K562 (cell line): ENCODE measurements around the gene ABR. TPM values are rescaled to one million over a fixed set of nuclear protein-coding genes. Genes with fewer than 3 reads are reported as not detected.

Experiments used
- ATAC-seq: fragments of 200-7000 bp; cut with Tn5 transposase; 3 replicates; pipeline ENCODE4 v1.9.1; 2020; ENCODE audit warnings: moderate library complexity
- BruUV-seq: library from RNA; stranded (reverse); fragments of 400-500 nt; replicated peaks from 2 replicates; lab custom pipeline; 2021; lab: Mats Ljungman, UMichigan
- CTCF ChIA-PET: fragments of 300-600 bp; formaldehyde crosslinking; extraction: SDS; loops from one replicate; lab custom pipeline; 2021; ENCODE audit warnings: low intra/inter-chr PET ratio; lab: Yijun Ruan, JAX
- POLR2A ChIA-PET: fragments of 300-600, 350-650 bp; sonication (Branson Sonifier 250); formaldehyde crosslinking; extraction: SDS; loops from one replicate; lab custom pipeline; 2021; ENCODE audit warnings: antibody characterized with exemption, inconsistent platforms; lab: Yijun Ruan, JAX
- DNase-seq, 4 experiments: peaks; one replicate each; pipeline versions ENCODE4 v3.0.0 to v3.0.0-alpha.2; 2011 to 2018; ENCODE audit warnings: low spot score in 3 of 4, mixed read lengths in 3 of 4; ENCODE audit errors: extremely low read depth in 1 of 4
- FAIRE-seq: peaks from 2 replicates; lab custom pipeline; 2011; peaks lifted over from hg19 to GRCh38; lab: Jason Lieb, UNC
- H2AFZ ChIP-seq: 2 replicates; pipeline ENCODE4 v1.6.0; 2011; ENCODE audit warnings: low read depth, low read length, control low read depth, inconsistent platforms
- H3K27ac ChIP-seq: fragments of 200-600 bp; 3 replicates; pipeline ENCODE4 v1.8.0; 2011; ENCODE audit warnings: low read depth, mild to moderate bottlenecking, control low read depth, inconsistent platforms, low read length, moderate library complexity, mixed read lengths; ENCODE audit errors: extremely low read depth
- H3K27me3 ChIP-seq, 2 experiments: fragments of 300-600 bp in 1 of 2; 2 replicates in 1 of 2; 3 replicates in 1 of 2; pipeline versions ENCODE4 v1.6.0 to v1.8.0; 2011; ENCODE audit warnings: inconsistent platforms in 2 of 2, low read length in 2 of 2, mild to moderate bottlenecking in 1 of 2, mixed read lengths in 1 of 2, moderate library complexity in 1 of 2; ENCODE audit not compliant: control insufficient read depth in 2 of 2, insufficient read depth in 2 of 2
- H3K36me3 ChIP-seq: fragments of 300-600 bp; 3 replicates; pipeline ENCODE4 v1.8.0; 2011; ENCODE audit warnings: mild to moderate bottlenecking, low read length, inconsistent platforms; ENCODE audit not compliant: control insufficient read depth, insufficient read depth
- H3K4me1 ChIP-seq, 2 experiments: fragments of 200-600 bp in 1 of 2; replicated peaks in 1 of 2; 2 replicates in 1 of 2; 3 replicates in 1 of 2; pipeline versions ENCODE4 v1.5.1 to v1.8.0; 2011; ENCODE audit warnings: inconsistent platforms in 2 of 2, low read length in 2 of 2, mild to moderate bottlenecking in 1 of 2, mixed read lengths in 1 of 2, moderate library complexity in 1 of 2; ENCODE audit not compliant: control insufficient read depth in 2 of 2, insufficient read depth in 2 of 2
- H3K4me2 ChIP-seq: 2 replicates; pipeline ENCODE4 v1.6.1; 2011; ENCODE audit warnings: low read length, control low read depth, inconsistent platforms, mixed read lengths; ENCODE audit not compliant: insufficient read depth
- H3K4me3 ChIP-seq: fragments of 200-600 bp; sonication (generic), shearing (Covaris generic); 2 replicates; pipeline ENCODE4 v1.5.1; 2016; ENCODE audit warnings: control low read depth, inconsistent platforms
- H3K79me2 ChIP-seq: fragments of 200-600 bp; 3 replicates; pipeline ENCODE4 v1.8.0; 2011; ENCODE audit warnings: low read length, inconsistent platforms; ENCODE audit not compliant: control insufficient read depth, insufficient read depth
- H3K9ac ChIP-seq, 2 experiments: 2 replicates each; pipeline versions ENCODE4 v1.6.0 to v1.6.1; 2011; ENCODE audit warnings: low read depth in 2 of 2, low read length in 2 of 2, control low read depth in 1 of 2, inconsistent platforms in 1 of 2, mild to moderate bottlenecking in 1 of 2, mixed read lengths in 1 of 2; ENCODE audit not compliant: insufficient read depth in 1 of 2
- H3K9me1 ChIP-seq: one replicate; pipeline ENCODE4 v1.6.0; 2011; ENCODE audit warnings: inconsistent platforms, mild to moderate bottlenecking, low read length, moderate library complexity; ENCODE audit not compliant: control insufficient read depth, insufficient read depth
- H3K9me3 ChIP-seq: replicated peaks from 2 replicates; pipeline ENCODE4 v1.5.1; 2011; ENCODE audit warnings: low read depth, low read length, inconsistent platforms; ENCODE audit not compliant: control insufficient read depth, insufficient read depth
- H4K20me1 ChIP-seq: replicated peaks from 2 replicates; pipeline ENCODE4 v1.6.1; 2011; ENCODE audit warnings: low read length, inconsistent platforms, mixed read lengths; ENCODE audit not compliant: control insufficient read depth, insufficient read depth
- BRCA1 ChIP-seq, 2 experiments: fragments of 450-650 bp in 1 of 2; sonication (generic) in 1 of 2; formaldehyde crosslinking in 1 of 2; IDR thresholded peaks; 2 replicates each; pipeline versions ENCODE4 v1.5.0 to v1.6.1; 2017 to 2020; ENCODE audit warnings: mild to moderate bottlenecking in 1 of 2, missing genetic modification reagents in 1 of 2
- E2F3 ChIP-seq: fragments of 250-450 bp; sonication (Bioruptor Pico); IDR thresholded peaks from 2 replicates; pipeline ENCODE4 v1.4.0; 2020; ENCODE audit warnings: mild to moderate bottlenecking
- FOXJ2 ChIP-seq: fragments of 200-800 bp; sonication (Bioruptor generic); IDR thresholded peaks from 2 replicates; pipeline ENCODE4 v1.6.1; 2016; ENCODE audit warnings: missing genetic modification characterization, missing compliant biosample characterization
- KDM2B ChIP-seq: fragments of 250-450 bp; sonication (Bioruptor Pico); IDR thresholded peaks from 2 replicates; pipeline ENCODE4 v1.8.0; 2021; ENCODE audit warnings: mild to moderate bottlenecking, moderate library complexity
- NFE2 ChIP-seq: IDR thresholded peaks from 2 replicates; pipeline ENCODE4 v1.6.1; 2014; ENCODE audit warnings: antibody characterized with exemption, low read depth
- RBM34 ChIP-seq: fragments of 200-400 bp; formaldehyde crosslinking; IDR thresholded peaks from 2 replicates; pipeline ENCODE4 v1.6.1; 2018; ENCODE audit warnings: low read length, borderline replicate concordance; ENCODE audit not compliant: insufficient read depth
- SMARCB1 ChIP-seq: IDR thresholded peaks from 2 replicates; pipeline ENCODE4 v1.6.1; 2011; ENCODE audit warnings: improper control_type of control experiment, low read depth; ENCODE audit not compliant: insufficient read length
- WGBS: fragments of 100-300 bp; shearing (Covaris generic); methylation state at CpG from one replicate; pipeline ENCODE4 v1.1.6; 2016; ENCODE audit warnings: low coverage, mixed read lengths; ENCODE audit not compliant: insufficient coverage; ENCODE audit errors: missing lambda C conversion rate; 5-methylcytosine and 5-hydroxymethylcytosine counted together
- in situ Hi-C: fragments of 300-500 bp; cut with MboI; formaldehyde crosslinking; loops from 4 replicates; pipeline ENCODE4 v1.15.0; 2018; ENCODE audit warnings: inconsistent platforms, mixed read lengths
- intact Hi-C: fragments of 100-400 bp; cut with micrococcal nuclease; formaldehyde crosslinking; loops from 2 replicates; pipeline ENCODE4 v1.14.2; 2022
- polyA plus RNA-seq, 8 experiments: library from polyadenylated mRNA; depleted of rRNA in 4 of 8; stranded (reverse) in 5 of 8; unstranded in 3 of 8; fragments of >200 nt; fragmentation: Nextera tagmentation in 2 of 8; fragmentation: Illumina TruSeq in 1 of 8; extraction: Ambion mirVana in 2 of 8; extraction: Trizol in 1 of 8; gene quantifications; 2 replicates each; pipeline versions ENCODE4 v1.2.1 to v1.2.3, GENCODE V29; 2011 to 2014; ENCODE audit warnings: inconsistent platforms in 1 of 8, missing spikeins in 1 of 8
- total RNA-seq, 7 experiments: library from RNA; depleted of rRNA in 6 of 7; stranded (reverse); fragments of >200 nt in 6 of 7; fragmentation: Illumina TruSeq in 2 of 7; extraction: Trizol in 2 of 7; gene quantifications; 2 replicates each; pipeline versions ENCODE4 v1.2.1 to v1.2.3, GENCODE V29; 2011 to 2021; ENCODE audit warnings: low replicate concordance in 1 of 7
- TF ChIP-seq, protein P1 (sequence below): fragments of 450-650 bp; formaldehyde crosslinking; IDR thresholded peaks from 2 replicates; pipeline ENCODE4 v1.4.0; 2020; ENCODE audit warnings: mild to moderate bottlenecking, moderate library complexity
- TF ChIP-seq, protein P2 (sequence below): fragments of 450-650 bp; IDR thresholded peaks from 2 replicates; pipeline ENCODE4 v1.6.1; 2016; ENCODE audit warnings: missing biosample characterization, missing genetic modification characterization
- TF ChIP-seq, protein P3 (sequence below): fragments of 150-350 bp; conservative IDR thresholded peaks from 2 replicates; pipeline ENCODE4 v1.6.1; 2014; ENCODE audit warnings: low read length
- TF ChIP-seq, protein P4 (sequence below): fragments of 250-450 bp; sonication (Bioruptor Pico); IDR thresholded peaks from 2 replicates; pipeline ENCODE4 v1.8.0; 2021; ENCODE audit warnings: borderline replicate concordance, mild to moderate bottlenecking, moderate library complexity; ENCODE audit not compliant: poor library complexity, severe bottlenecking

ABR gene
- total and polyA plus RNA-seq, 9 of the 15 experiments (the other 6 are each of a cell fraction or from before 2014, with no cell fraction given), result 0.07 to 1.6 (median 0.37) TPM; not detected in 1

DNA sequence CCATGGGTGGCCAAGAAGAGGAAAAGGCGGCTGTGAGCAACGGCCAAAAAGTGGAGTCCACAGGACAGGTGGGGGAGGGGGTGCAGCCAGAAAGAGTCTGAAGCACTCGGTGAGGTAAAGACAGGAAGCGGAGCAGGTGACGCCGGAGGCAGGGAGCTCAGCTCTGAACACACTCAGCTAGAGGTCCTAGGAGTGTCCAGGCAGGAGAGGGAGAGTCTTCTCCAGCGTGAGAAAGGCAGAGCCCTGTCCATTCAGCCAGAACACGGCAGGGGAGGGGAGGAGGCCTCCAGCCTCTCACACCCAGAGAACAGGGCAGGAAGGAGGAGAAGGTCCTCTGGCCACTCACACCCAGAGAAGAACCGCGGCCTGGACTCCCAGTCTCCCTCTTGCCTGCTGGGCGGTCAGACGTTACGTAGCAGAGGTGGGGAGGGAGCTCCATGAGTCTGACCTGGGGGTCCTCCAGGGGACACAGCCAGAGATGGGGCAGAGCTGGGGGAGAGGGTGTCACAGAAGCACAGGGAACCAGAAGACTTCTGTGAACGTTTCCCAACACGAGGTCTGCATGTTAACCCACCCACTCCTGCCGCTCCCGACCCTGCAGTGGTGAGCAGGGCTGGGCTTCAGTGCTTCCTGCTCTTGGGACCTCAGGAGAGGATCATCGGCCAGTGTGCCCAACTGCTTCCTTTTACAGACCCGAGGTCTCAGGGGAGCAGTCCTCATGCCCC, 89.2 kb downstream of the ABR start:
- Histone ChIP-seq H4K20me1 (0 out of 2 replicates have a peak, but pooled peaks cover 7% of the 10 kb centered on the region), H3K4me3 (no peak overlapping the region), H3K4me1 (peaks cover 0 to 8% of the 10 kb centered on the region in 2 experiments; a peak in 2 of 5 replicates), H3K27ac (no peak overlapping the region), H3K27me3 (peaks cover 16 to 50% of the 10 kb centered on the region in 2 experiments; a peak in 4 of 5 replicates), H3K9me1 (no peaks in the 10 kb centered on the region), H3K9ac (peak overlapping the region in 1 of 2 experiments; percentile 17; a peak in 2 of 4 replicates), H3K9me3 (no peaks in the 10 kb centered on the region), H3K36me3 (no peaks in the 10 kb centered on the region), H2AFZ (no peak overlapping the region), H3K4me2 (no peak overlapping the region), H3K79me2 (no peaks in the 10 kb centered on the region)
- POLR2A ChIA-PET, result interaction anchor here (0.5 kb wide), 1 partner anchor 12 kb away, joined by 4 read pairs; no protein-coding TSS in a partner anchor
- CTCF ChIA-PET, result no interaction called here
- no TSS peak for BruUV-seq
- FAIRE-seq (no peak), ATAC-seq (peak; percentile 35; the same call in 2 of the 3 replicates), DNase-seq (no peak)
- in situ Hi-C loops (no loop called here), intact Hi-C loops (no loop called here)
- TF ChIP-seq RBM34 (no peak), NFE2 (no peak), SMARCB1 (no peak), FOXJ2 (no peak), E2F3 (CRISPR knock-in tag) (no peak), BRCA1 (IDR thresholded peaks at IDR 0.05) (no peak), BRCA1 (CRISPR knock-in tag; IDR thresholded peaks at IDR 0.05) (no peak), KDM2B (CRISPR knock-in tag) (no peak)
- TF ChIP-seq, protein P1, sequence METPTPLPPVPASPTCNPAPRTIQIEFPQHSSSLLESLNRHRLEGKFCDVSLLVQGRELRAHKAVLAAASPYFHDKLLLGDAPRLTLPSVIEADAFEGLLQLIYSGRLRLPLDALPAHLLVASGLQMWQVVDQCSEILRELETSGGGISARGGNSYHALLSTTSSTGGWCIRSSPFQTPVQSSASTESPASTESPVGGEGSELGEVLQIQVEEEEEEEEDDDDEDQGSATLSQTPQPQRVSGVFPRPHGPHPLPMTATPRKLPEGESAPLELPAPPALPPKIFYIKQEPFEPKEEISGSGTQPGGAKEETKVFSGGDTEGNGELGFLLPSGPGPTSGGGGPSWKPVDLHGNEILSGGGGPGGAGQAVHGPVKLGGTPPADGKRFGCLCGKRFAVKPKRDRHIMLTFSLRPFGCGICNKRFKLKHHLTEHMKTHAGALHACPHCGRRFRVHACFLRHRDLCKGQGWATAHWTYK (CRISPR knock-in tag), result no peak
- TF ChIP-seq, protein P2, sequence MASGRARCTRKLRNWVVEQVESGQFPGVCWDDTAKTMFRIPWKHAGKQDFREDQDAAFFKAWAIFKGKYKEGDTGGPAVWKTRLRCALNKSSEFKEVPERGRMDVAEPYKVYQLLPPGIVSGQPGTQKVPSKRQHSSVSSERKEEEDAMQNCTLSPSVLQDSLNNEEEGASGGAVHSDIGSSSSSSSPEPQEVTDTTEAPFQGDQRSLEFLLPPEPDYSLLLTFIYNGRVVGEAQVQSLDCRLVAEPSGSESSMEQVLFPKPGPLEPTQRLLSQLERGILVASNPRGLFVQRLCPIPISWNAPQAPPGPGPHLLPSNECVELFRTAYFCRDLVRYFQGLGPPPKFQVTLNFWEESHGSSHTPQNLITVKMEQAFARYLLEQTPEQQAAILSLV, result no peak
- TF ChIP-seq, protein P3, sequence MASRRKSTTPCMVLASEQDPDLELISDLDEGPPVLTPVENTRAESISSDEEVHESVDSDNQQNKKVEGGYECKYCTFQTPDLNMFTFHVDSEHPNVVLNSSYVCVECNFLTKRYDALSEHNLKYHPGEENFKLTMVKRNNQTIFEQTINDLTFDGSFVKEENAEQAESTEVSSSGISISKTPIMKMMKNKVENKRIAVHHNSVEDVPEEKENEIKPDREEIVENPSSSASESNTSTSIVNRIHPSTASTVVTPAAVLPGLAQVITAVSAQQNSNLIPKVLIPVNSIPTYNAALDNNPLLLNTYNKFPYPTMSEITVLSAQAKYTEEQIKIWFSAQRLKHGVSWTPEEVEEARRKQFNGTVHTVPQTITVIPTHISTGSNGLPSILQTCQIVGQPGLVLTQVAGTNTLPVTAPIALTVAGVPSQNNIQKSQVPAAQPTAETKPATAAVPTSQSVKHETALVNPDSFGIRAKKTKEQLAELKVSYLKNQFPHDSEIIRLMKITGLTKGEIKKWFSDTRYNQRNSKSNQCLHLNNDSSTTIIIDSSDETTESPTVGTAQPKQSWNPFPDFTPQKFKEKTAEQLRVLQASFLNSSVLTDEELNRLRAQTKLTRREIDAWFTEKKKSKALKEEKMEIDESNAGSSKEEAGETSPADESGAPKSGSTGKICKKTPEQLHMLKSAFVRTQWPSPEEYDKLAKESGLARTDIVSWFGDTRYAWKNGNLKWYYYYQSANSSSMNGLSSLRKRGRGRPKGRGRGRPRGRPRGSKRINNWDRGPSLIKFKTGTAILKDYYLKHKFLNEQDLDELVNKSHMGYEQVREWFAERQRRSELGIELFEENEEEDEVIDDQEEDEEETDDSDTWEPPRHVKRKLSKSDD, result no peak
- TF ChIP-seq, protein P4, sequence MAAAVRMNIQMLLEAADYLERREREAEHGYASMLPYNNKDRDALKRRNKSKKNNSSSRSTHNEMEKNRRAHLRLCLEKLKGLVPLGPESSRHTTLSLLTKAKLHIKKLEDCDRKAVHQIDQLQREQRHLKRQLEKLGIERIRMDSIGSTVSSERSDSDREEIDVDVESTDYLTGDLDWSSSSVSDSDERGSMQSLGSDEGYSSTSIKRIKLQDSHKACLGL (CRISPR knock-in tag), result no peak
- 21% methylated on average over 8 of the region's 19 CpGs for WGBS
